HepG2 (cell line): ENCODE measurements around the gene NEDD4L. TPM values are rescaled to one million over a fixed set of nuclear protein-coding genes. Genes with fewer than 3 reads are reported as not detected.
A peak's percentile ranks its signal among the peaks of the same experiment; 100 is the strongest.

ENCODE experiments used
- BCL6 ChIP-seq: IDR thresholded peaks from 2 replicates; pipeline ENCODE4 v1.6.1; 2016; ENCODE audit warnings: missing genetic modification reagents, missing compliant biosample characterization
- HES4 ChIP-seq: sonication (generic); formaldehyde crosslinking; IDR thresholded peaks from 2 replicates; pipeline ENCODE4 v1.9.0; 2021; ENCODE audit warnings: mild to moderate bottlenecking, missing genetic modification reagents, borderline replicate concordance
- IRX3 ChIP-seq: sonication (generic); formaldehyde crosslinking; IDR thresholded peaks from 2 replicates; pipeline ENCODE4 v1.8.1; 2023; ENCODE audit warnings: mild to moderate bottlenecking, low read depth, missing genetic modification reagents, borderline replicate concordance
- KDM2A ChIP-seq: sonication (generic); formaldehyde crosslinking; IDR thresholded peaks from 2 replicates; pipeline ENCODE4 v1.4.0; 2020; ENCODE audit warnings: low read depth, missing genetic modification reagents, borderline replicate concordance
- MED1 ChIP-seq: sonication (generic); formaldehyde crosslinking; IDR thresholded peaks from 2 replicates; pipeline ENCODE4 v1.4.0; 2020; ENCODE audit warnings: missing genetic modification reagents
- NFAT5 ChIP-seq: sonication (generic); formaldehyde crosslinking; IDR thresholded peaks from 2 replicates; pipeline ENCODE4 v1.4.0; 2020; ENCODE audit warnings: missing genetic modification reagents
- PAWR ChIP-seq: sonication (generic); formaldehyde crosslinking; IDR thresholded peaks from 2 replicates; pipeline ENCODE4 v1.4.0; 2020; ENCODE audit warnings: missing genetic modification reagents, mild to moderate bottlenecking, borderline replicate concordance
- POLR2G ChIP-seq: fragments of 200-400 bp; formaldehyde crosslinking; IDR thresholded peaks from 2 replicates; pipeline ENCODE4 v1.6.1; 2018; ENCODE audit warnings: mild to moderate bottlenecking, low read depth, low read length, moderate library complexity
- RARA ChIP-seq: IDR thresholded peaks from 2 replicates; pipeline ENCODE4 v1.6.1; 2016; ENCODE audit warnings: missing genetic modification reagents, missing compliant biosample characterization
- RFX1 ChIP-seq: fragments of 450-650 bp; IDR thresholded peaks from 2 replicates; pipeline ENCODE4 v1.6.1; 2017
- SRSF4 ChIP-seq: fragments of 200-400 bp; formaldehyde crosslinking; IDR thresholded peaks from one replicate; pipeline ENCODE4 v1.6.1; 2018; ENCODE audit warnings: mild to moderate bottlenecking, low read depth, low read length, moderate library complexity; ENCODE audit not compliant: poor library complexity, severe bottlenecking
- THAP8 ChIP-seq: sonication (generic); formaldehyde crosslinking; IDR thresholded peaks from 2 replicates; pipeline ENCODE4 v1.5.1; 2020; ENCODE audit warnings: missing genetic modification reagents, mild to moderate bottlenecking, borderline replicate concordance
- YEATS4 ChIP-seq: sonication (generic); formaldehyde crosslinking; IDR thresholded peaks from 2 replicates; pipeline ENCODE4 v1.4.0; 2020; ENCODE audit warnings: missing genetic modification reagents, borderline replicate concordance
- ZBED4 ChIP-seq: sonication (generic); formaldehyde crosslinking; IDR thresholded peaks from 2 replicates; pipeline ENCODE4 v1.4.0; 2020; ENCODE audit warnings: missing genetic modification reagents, borderline replicate concordance
- ZBTB3 ChIP-seq: sonication (generic); formaldehyde crosslinking; IDR thresholded peaks from 2 replicates; pipeline ENCODE4 v1.4.0; 2020; ENCODE audit warnings: low read depth, mild to moderate bottlenecking, moderate library complexity, missing genetic modification reagents, borderline replicate concordance
- ZFAT ChIP-seq: sonication (generic); formaldehyde crosslinking; conservative IDR thresholded peaks from 2 replicates; pipeline ENCODE4 v1.8.1; 2023; ENCODE audit warnings: missing genetic modification reagents, inconsistent platforms
- ZNF441 ChIP-seq: sonication (generic); formaldehyde crosslinking; IDR thresholded peaks from 2 replicates; pipeline ENCODE4 v1.7.0; 2021; ENCODE audit warnings: missing genetic modification reagents, borderline replicate concordance
- ZNF562 ChIP-seq: sonication (generic); formaldehyde crosslinking; IDR thresholded peaks from 2 replicates; pipeline ENCODE4 v1.8.0; 2022; ENCODE audit warnings: missing genetic modification reagents, borderline replicate concordance
- ZNF674 ChIP-seq: sonication (generic); formaldehyde crosslinking; IDR thresholded peaks from 2 replicates; pipeline ENCODE4 v1.5.0; 2020; ENCODE audit warnings: low read depth, mild to moderate bottlenecking, missing genetic modification reagents
- ZNF792 ChIP-seq: IDR thresholded peaks from 2 replicates; pipeline ENCODE4 v1.6.1; 2016
- ZNF891 ChIP-seq: sonication (generic); formaldehyde crosslinking; IDR thresholded peaks from 2 replicates; pipeline ENCODE4 v1.5.0; 2020; ENCODE audit warnings: mild to moderate bottlenecking, missing genetic modification reagents
- polyA plus RNA-seq, 8 experiments: library from polyadenylated mRNA; depleted of rRNA in 3 of 8; stranded (reverse) in 7 of 8; unstranded in 1 of 8; fragments of >200 nt; fragmentation: Illumina TruSeq in 4 of 8; extraction: Trizol in 4 of 8; gene quantifications; 2 replicates each; pipeline versions ENCODE4 v1.2.1 to v1.2.3, GENCODE V29; 2011 to 2016; ENCODE audit warnings: low read depth in 4 of 8, missing spikeins in 1 of 8, mixed read lengths in 1 of 8; ENCODE audit not compliant: insufficient read depth in 1 of 8
- total RNA-seq, 5 experiments: library from RNA; depleted of rRNA; stranded (reverse); fragments of >200 nt; fragmentation: Illumina TruSeq; extraction: Trizol; gene quantifications; 2 replicates each; pipeline ENCODE4 v1.2.3, GENCODE V29; 2016; ENCODE audit warnings: low read depth in 1 of 5
- TF ChIP-seq, protein P1 (sequence below): sonication (generic); formaldehyde crosslinking; IDR thresholded peaks from 2 replicates; pipeline ENCODE4 v1.4.0; 2020; ENCODE audit warnings: mild to moderate bottlenecking, missing genetic modification reagents

Gene NEDD4L
- total and polyA plus RNA-seq, 2 of the 13 experiments (the other 11 are each of a cell fraction or from before 2014, with no cell fraction given): 168 to 390 TPM

GRCh38 chr18:58024139-58024538 lies 19.9 kb upstream of the NEDD4L start (continued):
- TF ChIP-seq NFAT5 (CRISPR knock-in tag) (no peak), RARA (CRISPR knock-in tag) (peak; percentile 15; the same call in 1 of the 2 replicates), HES4 (CRISPR knock-in tag) (no peak), ZBTB3 (CRISPR knock-in tag) (no peak), IRX3 (CRISPR knock-in tag) (no peak), RFX1 (no peak), MED1 (CRISPR knock-in tag) (peak; percentile 66), ZNF792 (CRISPR knock-in tag) (no peak), SRSF4 (no peak), POLR2G (no peak), ZNF441 (no peak), ZNF674 (CRISPR knock-in tag) (no peak), ZBED4 (CRISPR knock-in tag) (no peak), PAWR (CRISPR knock-in tag) (no peak), ZNF891 (no peak), YEATS4 (CRISPR knock-in tag) (no peak), ZNF562 (no peak), ZFAT (CRISPR knock-in tag) (no peak), THAP8 (CRISPR knock-in tag) (no peak), KDM2A (no peak), BCL6 (CRISPR knock-in tag) (peak; percentile 72; the same call in 1 of the 2 replicates)
- TF ChIP-seq, protein P1, sequence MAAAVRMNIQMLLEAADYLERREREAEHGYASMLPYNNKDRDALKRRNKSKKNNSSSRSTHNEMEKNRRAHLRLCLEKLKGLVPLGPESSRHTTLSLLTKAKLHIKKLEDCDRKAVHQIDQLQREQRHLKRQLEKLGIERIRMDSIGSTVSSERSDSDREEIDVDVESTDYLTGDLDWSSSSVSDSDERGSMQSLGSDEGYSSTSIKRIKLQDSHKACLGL (CRISPR knock-in tag): no peak
